ENCODE results near the gene ADRA2C.

GRCh38 chr4:3788366-3788660 is 22.1 kb downstream of the ADRA2C start:
- no peak for TF ChIP-seq ZNF274 (IDR thresholded peaks at IDR 0.05; ENCODE audit: low read depth, low read length)
- TF ChIP-seq CTCF (IDR thresholded peaks at IDR 0.05 in 2 of 3, conservative IDR thresholded peaks at IDR 0.05 in 1 of 3; ENCODE audit: borderline replicate concordance in 1 of 3, insufficient read depth in 1 of 3, low read depth in 2 of 3, low read length in 2 of 3) = no peak
- no peak for TF ChIP-seq EZH2 (IDR thresholded peaks at IDR 0.05)
- TF ChIP-seq POLR2A (IDR thresholded peaks at IDR 0.05; ENCODE audit: borderline replicate concordance, extremely low read depth, insufficient read depth, insufficient read length) = no peak
- no peak for TF ChIP-seq YY1 (IDR thresholded peaks at IDR 0.05; ENCODE audit: extremely low read depth, insufficient replicate concordance, low read depth, low read length)
- TF ChIP-seq MAX (IDR thresholded peaks at IDR 0.05) = no peak
- TF ChIP-seq ATF3 (IDR thresholded peaks at IDR 0.05) = no peak
- no peak for TF ChIP-seq REST (IDR thresholded peaks at IDR 0.05; ENCODE audit: low read depth)
- no peak for TF ChIP-seq SP1 (IDR thresholded peaks at IDR 0.05; ENCODE audit: low read depth)
- TF ChIP-seq RAD21 (IDR thresholded peaks at IDR 0.05; ENCODE audit: low read depth) = no peak
- no peak for TF ChIP-seq EZH2phosphoT487 (IDR thresholded peaks at IDR 0.05; ENCODE audit: borderline replicate concordance)
- no peak for TF ChIP-seq POLR2AphosphoS5 (IDR thresholded peaks at IDR 0.05; ENCODE audit: low read depth, low read length)
- no peak for TF ChIP-seq TCF7L2 (IDR thresholded peaks at IDR 0.05; ENCODE audit: borderline replicate concordance, extremely low read depth, insufficient read depth, insufficient read length)
- no peak for TF ChIP-seq SIN3A (IDR thresholded peaks at IDR 0.05; ENCODE audit: low read depth)

Data from HCT116 (cell line).